ENCODE measurements around the gene LGMN.

LGMN gene

GRCh38 chr14:92678766-92679165 lies 69.7 kb downstream of the LGMN start:
- no peak for DNase-seq (ENCODE audit: low read depth, low spot score)
- Histone ChIP-seq H3K36me3 (ENCODE audit: insufficient read depth, insufficient read length, low read length) (peaks cover 17% of the 10 kb centered on the region), H3K9me3 (ENCODE audit: insufficient read depth, low read length) (peaks cover 4% of the 10 kb centered on the region; the same call in 1 of the 2 replicates), H3K9ac (ENCODE audit: insufficient read length, low read depth) (no peak overlapping the region), H3K4me3 (ENCODE audit: insufficient read length, low read depth) (no peak overlapping the region), H3K27me3 (ENCODE audit: insufficient read depth, insufficient read length) (no peaks in the 10 kb centered on the region), H3K4me1 (ENCODE audit: insufficient read depth, insufficient read length) (peaks cover 7% of the 10 kb centered on the region)
- TF ChIP-seq SUZ12 (IDR thresholded peaks at IDR 0.05; ENCODE audit: extremely low read depth, insufficient read depth, insufficient read length) (no peak), ZNF274 (IDR thresholded peaks at IDR 0.05; ENCODE audit: low read depth, low read length) (no peak), YY1 (IDR thresholded peaks at IDR 0.05; ENCODE audit: insufficient read depth, insufficient read length) (no peak)

DNA sequence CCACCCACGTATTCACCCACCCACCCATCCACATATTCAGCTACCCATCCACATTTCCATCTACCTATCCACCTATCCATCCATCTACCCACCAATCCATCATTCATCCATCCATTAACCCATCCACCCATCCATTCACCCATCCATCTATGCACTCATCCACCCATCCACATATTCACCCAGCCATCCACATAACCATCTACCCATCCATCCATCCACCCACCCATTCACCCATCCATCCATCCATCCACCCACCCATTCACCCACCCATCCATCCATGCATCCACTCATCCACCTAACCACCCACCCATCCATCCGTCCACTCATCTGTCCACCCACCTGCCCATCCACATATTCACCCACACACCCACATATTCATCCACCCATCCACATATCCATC lies 70.5 kb downstream of the LGMN start:
- Histone ChIP-seq H3K4me3 (ENCODE audit: insufficient read length, low read depth) (no peak overlapping the region), H3K9ac (ENCODE audit: insufficient read length, low read depth) (no peak overlapping the region), H3K4me1 (ENCODE audit: insufficient read depth, insufficient read length) (peaks cover 7% of the 10 kb centered on the region), H3K36me3 (ENCODE audit: insufficient read depth, insufficient read length, low read length) (peaks cover 17% of the 10 kb centered on the region), H3K9me3 (ENCODE audit: insufficient read depth, low read length) (peaks cover 4% of the 10 kb centered on the region; the same call in 1 of the 2 replicates), H3K27me3 (ENCODE audit: insufficient read depth, insufficient read length) (no peaks in the 10 kb centered on the region)
- no peak for DNase-seq (ENCODE audit: low read depth, low spot score)
- TF ChIP-seq YY1 (IDR thresholded peaks at IDR 0.05; ENCODE audit: insufficient read depth, insufficient read length) (no peak), ZNF274 (IDR thresholded peaks at IDR 0.05; ENCODE audit: low read depth, low read length) (no peak), SUZ12 (IDR thresholded peaks at IDR 0.05; ENCODE audit: extremely low read depth, insufficient read depth, insufficient read length) (no peak)

DNA sequence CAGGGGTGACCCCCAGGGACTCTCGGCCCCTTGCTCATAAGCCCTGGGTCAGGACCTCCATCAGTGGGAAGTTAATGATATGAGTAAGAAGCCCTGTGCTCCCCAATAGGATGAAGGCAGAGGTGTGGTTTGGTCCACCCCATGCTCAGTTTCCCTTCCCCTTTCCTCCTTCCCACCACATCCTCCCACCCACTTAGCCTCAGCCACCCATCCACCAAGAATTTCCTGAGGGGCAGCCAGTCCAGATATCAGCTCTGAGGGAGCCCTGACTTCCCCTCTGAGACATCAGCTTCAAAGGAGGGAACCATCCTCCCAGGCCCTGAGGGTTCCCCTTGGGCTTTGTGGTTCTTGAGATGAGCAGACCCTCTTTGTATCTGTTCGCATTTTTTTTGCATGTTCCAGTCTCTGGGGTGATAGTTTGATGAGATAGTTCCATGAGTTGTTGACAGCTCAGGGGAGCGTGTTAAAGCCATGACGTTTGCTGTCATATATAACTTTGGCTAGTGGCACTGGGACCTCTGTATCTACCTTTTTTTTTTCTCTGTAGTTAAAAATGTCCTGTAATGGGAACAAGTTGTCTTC lies 71.2 kb downstream of the LGMN start:
- Histone ChIP-seq H3K36me3 (ENCODE audit: insufficient read depth, insufficient read length, low read length) (peaks cover 16% of the 10 kb centered on the region), H3K4me1 (ENCODE audit: insufficient read depth, insufficient read length) (peaks cover 7% of the 10 kb centered on the region), H3K4me3 (ENCODE audit: insufficient read length, low read depth) (no peak overlapping the region), H3K9me3 (ENCODE audit: insufficient read depth, low read length) (no peaks in the 10 kb centered on the region), H3K27me3 (ENCODE audit: insufficient read depth, insufficient read length) (no peaks in the 10 kb centered on the region), H3K9ac (ENCODE audit: insufficient read length, low read depth) (no peak overlapping the region)
- TF ChIP-seq SUZ12 (IDR thresholded peaks at IDR 0.05; ENCODE audit: extremely low read depth, insufficient read depth, insufficient read length) (no peak), ZNF274 (IDR thresholded peaks at IDR 0.05; ENCODE audit: low read depth, low read length) (no peak), YY1 (IDR thresholded peaks at IDR 0.05; ENCODE audit: insufficient read depth, insufficient read length) (no peak)
- DNase-seq (ENCODE audit: low read depth, low spot score), result no peak

DNA sequence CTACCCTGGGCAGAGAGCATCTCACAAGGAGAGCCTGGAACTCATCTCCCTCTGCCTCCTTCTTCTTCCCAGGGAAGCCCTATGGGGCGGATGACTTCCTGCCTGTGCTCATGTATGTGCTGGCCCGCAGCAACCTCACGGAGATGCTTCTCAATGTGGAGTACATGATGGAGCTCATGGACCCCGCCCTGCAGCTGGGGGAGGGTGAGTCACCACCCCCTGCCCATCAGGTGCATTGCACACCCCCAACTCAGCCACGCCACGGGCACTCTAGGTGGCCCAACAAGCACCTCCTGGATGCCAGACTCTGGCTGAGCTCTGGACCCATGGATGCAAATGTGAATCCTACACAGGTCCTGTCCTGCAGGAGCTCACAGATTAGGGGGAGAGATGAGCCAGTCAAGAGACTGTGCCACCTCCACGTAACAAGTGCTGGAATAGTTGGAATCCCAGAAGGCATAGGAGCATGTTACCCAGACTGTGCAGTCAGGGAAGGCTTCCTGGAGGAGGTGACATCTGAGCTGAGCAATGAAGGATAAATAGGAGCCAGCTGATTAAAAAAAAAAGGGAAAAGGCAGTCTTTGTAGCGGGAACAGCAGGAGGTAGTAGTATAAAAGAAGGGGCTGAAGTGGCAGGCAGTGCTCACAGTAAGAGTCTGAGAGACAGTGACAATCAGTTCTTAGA lies 71.9 kb downstream of the LGMN start:
- DNase-seq (ENCODE audit: low read depth, low spot score), result no peak
- H3K4me3 ChIP-seq (ENCODE audit: insufficient read length, low read depth), result no peak overlapping the region
- H3K9me3 ChIP-seq (ENCODE audit: insufficient read depth, low read length), result no peaks in the 10 kb centered on the region
- H3K4me1 ChIP-seq (ENCODE audit: insufficient read depth, insufficient read length), result peaks cover 7% of the 10 kb centered on the region
- peaks cover 14% of the 10 kb centered on the region for H3K36me3 ChIP-seq (ENCODE audit: insufficient read depth, insufficient read length, low read length)
- TF ChIP-seq SUZ12 (IDR thresholded peaks at IDR 0.05; ENCODE audit: extremely low read depth, insufficient read depth, insufficient read length), result no peak
- no peak for TF ChIP-seq YY1 (IDR thresholded peaks at IDR 0.05; ENCODE audit: insufficient read depth, insufficient read length)
- TF ChIP-seq ZNF274 (IDR thresholded peaks at IDR 0.05; ENCODE audit: low read depth, low read length), result no peak
- H3K9ac ChIP-seq (ENCODE audit: insufficient read length, low read depth), result no peak overlapping the region
- H3K27me3 ChIP-seq (ENCODE audit: insufficient read depth, insufficient read length), result no peaks in the 10 kb centered on the region

DNA sequence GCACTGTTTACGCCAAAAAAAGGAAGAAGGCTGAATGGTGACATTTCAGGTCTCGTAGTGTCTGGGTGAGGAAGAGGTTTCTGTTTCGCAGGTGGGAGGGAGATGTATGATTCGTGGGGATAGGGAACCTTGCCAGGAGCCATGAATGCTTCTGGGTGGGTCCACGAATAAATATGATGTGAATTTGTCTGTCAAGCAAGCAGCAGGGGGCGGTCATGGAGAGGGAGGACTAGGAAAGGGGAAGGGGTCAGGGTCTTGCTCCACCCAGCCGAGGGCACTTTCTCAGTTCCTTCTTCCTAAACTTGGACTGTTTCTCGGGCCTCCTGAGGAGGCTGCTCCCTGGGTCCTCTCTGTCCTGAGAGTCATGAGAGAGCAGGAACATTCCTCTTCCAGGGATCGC lies 72.5 kb downstream of the LGMN start:
- no peak for DNase-seq (ENCODE audit: low read depth, low spot score)
- peaks cover 11% of the 10 kb centered on the region for H3K36me3 ChIP-seq (ENCODE audit: insufficient read depth, insufficient read length, low read length)
- no peak overlapping the region for H3K9ac ChIP-seq (ENCODE audit: insufficient read length, low read depth)
- H3K4me3 ChIP-seq (ENCODE audit: insufficient read length, low read depth), result no peak overlapping the region
- H3K4me1 ChIP-seq (ENCODE audit: insufficient read depth, insufficient read length), result peaks cover 6% of the 10 kb centered on the region
- TF ChIP-seq YY1 (IDR thresholded peaks at IDR 0.05; ENCODE audit: insufficient read depth, insufficient read length), result no peak
- no peak for TF ChIP-seq SUZ12 (IDR thresholded peaks at IDR 0.05; ENCODE audit: extremely low read depth, insufficient read depth, insufficient read length)
- TF ChIP-seq ZNF274 (IDR thresholded peaks at IDR 0.05; ENCODE audit: low read depth, low read length), result no peak
- no peaks in the 10 kb centered on the region for H3K9me3 ChIP-seq (ENCODE audit: insufficient read depth, low read length)
- no peaks in the 10 kb centered on the region for H3K27me3 ChIP-seq (ENCODE audit: insufficient read depth, insufficient read length)

- no peak for TF ChIP-seq ZNF274 (IDR thresholded peaks at IDR 0.05; ENCODE audit: low read depth, low read length)
- TF ChIP-seq YY1 (IDR thresholded peaks at IDR 0.05; ENCODE audit: insufficient read depth, insufficient read length), result no peak
- TF ChIP-seq SUZ12 (IDR thresholded peaks at IDR 0.05; ENCODE audit: extremely low read depth, insufficient read depth, insufficient read length), result no peak
Measured at GRCh38 chr14:92675421-92675820, 73.0 kb downstream of the LGMN start.

DNA sequence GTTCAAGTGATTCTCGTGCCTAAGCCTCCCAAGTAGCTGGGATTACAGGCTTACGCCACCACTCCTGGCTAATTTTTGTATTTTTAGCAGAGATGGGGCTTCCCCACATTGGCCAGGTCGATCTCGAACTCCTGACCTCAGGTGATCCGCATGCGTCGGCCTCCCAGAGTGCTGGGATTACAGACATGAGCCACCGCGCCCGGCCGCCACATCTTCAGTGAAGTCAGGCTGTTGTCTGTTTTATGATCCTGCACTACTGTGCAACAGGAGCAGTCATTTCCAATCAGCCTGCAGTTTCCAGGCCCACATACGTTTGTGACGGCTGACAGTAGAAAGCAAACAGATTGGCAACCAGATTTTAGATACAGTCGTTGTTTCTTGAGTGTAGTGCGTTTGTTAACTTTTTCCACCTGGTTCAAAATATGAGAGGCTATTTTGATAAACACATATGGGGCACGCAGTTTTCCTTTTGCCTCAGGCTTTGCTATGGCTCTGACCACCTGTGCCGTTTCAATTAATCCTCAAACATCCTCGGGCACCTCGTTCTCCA lies 74.8 kb downstream of the LGMN start:
- DNase-seq (ENCODE audit: low read depth, low spot score), result no peak
- peaks cover 4% of the 10 kb centered on the region for H3K4me1 ChIP-seq (ENCODE audit: insufficient read depth, insufficient read length)
- H3K36me3 ChIP-seq (ENCODE audit: insufficient read depth, insufficient read length, low read length), result peaks cover 10% of the 10 kb centered on the region
- no peaks in the 10 kb centered on the region for H3K27me3 ChIP-seq (ENCODE audit: insufficient read depth, insufficient read length)
- no peaks in the 10 kb centered on the region for H3K9me3 ChIP-seq (ENCODE audit: insufficient read depth, low read length)
- no peak for TF ChIP-seq YY1 (IDR thresholded peaks at IDR 0.05; ENCODE audit: insufficient read depth, insufficient read length)
- TF ChIP-seq ZNF274 (IDR thresholded peaks at IDR 0.05; ENCODE audit: low read depth, low read length), result no peak
- no peak for TF ChIP-seq SUZ12 (IDR thresholded peaks at IDR 0.05; ENCODE audit: extremely low read depth, insufficient read depth, insufficient read length)
- H3K4me3 ChIP-seq (ENCODE audit: insufficient read length, low read depth), result no peak overlapping the region
- no peak overlapping the region for H3K9ac ChIP-seq (ENCODE audit: insufficient read length, low read depth)

More at GRCh38 chr14:92675421-92675820, 73.0 kb downstream of the LGMN start:
- H3K27me3 ChIP-seq (ENCODE audit: insufficient read depth, insufficient read length), result no peaks in the 10 kb centered on the region
- H3K4me1 ChIP-seq (ENCODE audit: insufficient read depth, insufficient read length), result peaks cover 4% of the 10 kb centered on the region
- no peak for DNase-seq (ENCODE audit: low read depth, low spot score)
- no peak overlapping the region for H3K9ac ChIP-seq (ENCODE audit: insufficient read length, low read depth)
- H3K36me3 ChIP-seq (ENCODE audit: insufficient read depth, insufficient read length, low read length), result peaks cover 11% of the 10 kb centered on the region
- H3K9me3 ChIP-seq (ENCODE audit: insufficient read depth, low read length), result no peaks in the 10 kb centered on the region
- H3K4me3 ChIP-seq (ENCODE audit: insufficient read length, low read depth), result no peak overlapping the region

Data from NT2/D1 (cell line).